HG02885 (cell line): ENCODE measurements around the gene NFRKB.
"Not testable (repeated sequence)": the region's sequence is repeated elsewhere in the genome, so short reads cannot be mapped to it uniquely, and the experiment has no call there.

Source experiments
- ATAC-seq: cut with Tn5 transposase; IDR thresholded peaks from one replicate; pipeline ENCODE4 v1.9.1; 2021; ENCODE audit warnings: mild to moderate bottlenecking; ENCODE audit not compliant: unreplicated experiment, poor library complexity

NFRKB gene

GRCh38 chr11:129894278-129895125, 876 bp downstream of the NFRKB start:
- peak; percentile 16 for ATAC-seq

- ATAC-seq = no peak
Measured at GRCh38 chr11:129888451-129888850, 6.9 kb downstream of the NFRKB start.

- ATAC-seq = no peak
Measured at GRCh38 chr11:129885381-129885780, 10.0 kb downstream of the NFRKB start.

GRCh38 chr11:129884581-129884980, 10.8 kb downstream of the NFRKB start:
- no peak for ATAC-seq

- peak; percentile 67 for ATAC-seq
Measured at GRCh38 chr11:129881570-129882170, 13.7 kb downstream of the NFRKB start.

GRCh38 chr11:129880311-129880710, 15.1 kb downstream of the NFRKB start:
- ATAC-seq = no peak

GRCh38 chr11:129871914-129872313, 23.5 kb downstream of the NFRKB start:
- no peak for ATAC-seq

- not testable (repeated sequence) for ATAC-seq
Measured at GRCh38 chr11:129868626-129869025, 26.8 kb downstream of the NFRKB start.

- ATAC-seq = no peak
Measured at GRCh38 chr11:129866311-129866710, 29.1 kb downstream of the NFRKB start.

GRCh38 chr11:129865701-129866100, 29.7 kb downstream of the NFRKB start:
- ATAC-seq = no peak

GRCh38 chr11:129864811-129865210, 30.6 kb downstream of the NFRKB start:
- no peak for ATAC-seq

- ATAC-seq = no peak
Measured at GRCh38 chr11:129861702-129862522, 33.5 kb downstream of the NFRKB start.

- ATAC-seq = no peak
Measured at GRCh38 chr11:129856036-129856435, 39.3 kb downstream of the NFRKB start.

- no peak for ATAC-seq
Measured at GRCh38 chr11:129855086-129855485, 40.3 kb downstream of the NFRKB start.

GRCh38 chr11:129854232-129854805, 41.1 kb downstream of the NFRKB start:
- no peak for ATAC-seq

- no peak for ATAC-seq
Measured at GRCh38 chr11:129853518-129854231, 41.7 kb downstream of the NFRKB start.

- ATAC-seq = no peak
Measured at GRCh38 chr11:129852125-129852740, 43.1 kb downstream of the NFRKB start.

GRCh38 chr11:129849447-129850130, 45.8 kb downstream of the NFRKB start:
- no peak for ATAC-seq

GRCh38 chr11:129847361-129847760, 48.0 kb downstream of the NFRKB start:
- not testable (repeated sequence) for ATAC-seq
